ENCODE results near the gene CTNNA3.

GRCh38 chr10:66762218-66762729 lies 933.7 kb downstream of the CTNNA3 start:
- TF ChIP-seq CTCF (IDR thresholded peaks at IDR 0.05 in 4 of 5, conservative IDR thresholded peaks at IDR 0.05 in 1 of 5) (no peak), POLR2A (IDR thresholded peaks at IDR 0.05) (no peak)
